NCI-H1436 treated with DMSO at 0.1 percent for 48 hours (cell line): ENCODE data around the gene GPM6B.
"Not testable (repeated sequence)": the region's sequence is repeated elsewhere in the genome, so short reads cannot be mapped to it uniquely, and the experiment has no call there.

Experiments used
- DNase-seq: peaks from one replicate; lab custom pipeline; 2025; lab: John Stamatoyannopoulos, UW

Gene GPM6B

DNA sequence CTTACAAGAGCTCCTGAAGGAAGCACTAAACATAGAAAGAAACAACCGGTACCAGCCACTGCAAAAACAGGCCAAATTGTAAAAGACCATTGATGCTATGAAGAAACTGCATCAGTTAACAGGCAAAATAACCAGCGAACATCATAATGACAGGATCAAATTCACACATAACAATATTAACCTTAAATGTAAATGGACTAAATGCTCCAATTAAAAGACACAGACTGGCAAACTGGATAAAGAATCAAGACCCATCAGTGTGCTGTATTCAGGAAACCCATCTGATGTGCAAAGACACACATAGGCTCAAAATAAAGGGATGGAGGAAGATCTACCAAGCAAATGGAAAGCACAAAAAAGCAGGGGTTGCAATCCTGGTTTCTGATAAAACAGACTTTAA lies 90.3 kb downstream of the GPM6B start:
- DNase-seq = not testable (repeated sequence)

DNA sequence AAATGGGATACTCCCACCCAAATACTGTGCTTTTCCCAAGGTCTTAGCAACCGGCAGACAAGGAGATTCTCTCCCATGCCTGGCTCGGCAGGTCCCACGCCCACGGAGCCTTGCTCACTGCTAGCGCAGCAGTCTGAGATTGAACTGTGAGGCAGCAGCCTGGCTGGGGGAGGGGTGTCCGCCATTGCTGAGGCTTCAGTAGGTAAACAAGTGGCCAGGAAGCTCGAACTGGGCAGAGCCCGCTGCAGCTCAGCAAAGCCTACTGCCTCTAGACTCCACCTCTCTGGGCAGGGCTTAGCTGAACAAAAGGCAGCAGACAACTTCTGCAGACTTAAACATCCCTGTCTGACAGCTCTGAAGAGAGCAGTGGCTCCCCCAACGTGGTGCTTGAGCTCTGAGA lies 92.0 kb downstream of the GPM6B start:
- not testable (repeated sequence) for DNase-seq

DNA sequence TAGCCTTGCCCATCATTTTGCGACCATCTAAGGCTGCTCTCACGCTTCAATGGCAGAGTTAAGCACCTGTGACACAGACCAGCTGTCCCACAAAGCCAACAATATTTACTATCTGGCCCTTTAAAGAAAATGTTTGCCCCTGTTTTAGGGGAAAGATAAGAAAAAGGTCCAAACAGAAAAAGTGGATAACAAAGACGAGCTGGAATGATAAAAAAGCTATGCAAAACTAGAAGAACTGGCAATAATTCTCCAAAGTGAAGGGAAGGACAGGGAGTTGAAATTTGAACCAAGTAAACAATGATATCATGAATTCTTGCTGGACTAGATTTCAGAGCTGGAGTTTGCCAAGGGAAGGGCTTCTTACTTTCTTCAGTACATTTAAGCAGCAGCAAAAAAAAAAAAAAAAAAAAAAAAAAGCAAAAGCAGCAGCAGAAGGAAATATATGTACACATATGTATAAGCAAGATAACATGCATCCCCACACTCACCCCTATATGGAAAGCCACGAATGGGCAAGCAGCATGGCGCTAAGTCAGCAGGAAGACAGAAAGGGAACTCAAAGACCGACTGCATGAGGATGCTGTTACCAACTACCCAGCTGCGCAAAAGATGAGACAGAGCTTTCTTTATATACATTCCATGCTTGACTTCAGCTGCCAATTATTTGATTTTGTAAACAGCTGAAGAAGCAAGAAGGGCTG lies 94.9 kb downstream of the GPM6B start:
- DNase-seq = no peak

DNA sequence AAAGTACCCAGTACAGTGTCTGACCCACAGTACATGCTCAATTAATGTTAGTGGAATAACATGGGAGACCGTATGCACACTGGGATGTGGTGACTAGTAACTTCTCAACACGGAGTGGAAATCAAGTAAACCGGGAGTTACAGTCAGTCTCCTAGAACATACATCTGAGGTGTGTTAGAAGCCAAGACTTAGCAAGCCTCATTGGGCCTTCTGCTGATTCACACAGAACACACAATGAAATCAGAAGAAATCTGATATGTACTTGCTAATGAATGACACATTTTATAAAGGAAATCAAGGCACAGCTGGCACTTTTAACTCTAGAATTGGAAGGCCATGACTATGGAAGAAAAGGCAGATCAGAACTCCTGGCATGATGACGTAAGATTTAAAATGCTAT lies 95.5 kb downstream of the GPM6B start:
- DNase-seq = no peak
